Gastrocnemius medialis (tissue), 4 donors: ENCODE measurements around the gene CHRM4. TPM values are rescaled to one million over a fixed set of nuclear protein-coding genes. Genes with fewer than 3 reads are reported as not detected.

Source experiments
- ATAC-seq, 2 donors: fragments of 150-250 bp; one replicate each; pipeline ENCODE4 v1.9.1; 2016
- DNase-seq, 2 donors: peaks; one replicate each; pipeline ENCODE4 v3.0.0-alpha.2; 2019
- H3K27ac ChIP-seq, 4 donors: fragments of 200-600 bp; sonication (generic); 1 replicate in 1 of 4; 2 replicates in 3 of 4; pipeline ENCODE4 v1.5.1; 2016 to 2018; ENCODE audit warnings: mild to moderate bottlenecking in 2 of 4, moderate library complexity in 1 of 4
- H3K27me3 ChIP-seq, 3 donors: fragments of 200-600 bp; sonication (generic) in 2 of 3; 1 replicate in 1 of 3; 2 replicates in 2 of 3; pipeline versions ENCODE4 v1.5.1 to v1.6.0; 2016 to 2019; ENCODE audit warnings: mild to moderate bottlenecking in 1 of 3, moderate library complexity in 1 of 3
- H3K36me3 ChIP-seq, 2 donors: fragments of 200-600 bp; sonication (generic) in 1 of 2; one replicate each; pipeline ENCODE4 v1.5.1; 2017 to 2018
- H3K4me1 ChIP-seq, 2 donors: fragments of 200-600 bp; sonication (generic) in 1 of 2; one replicate each; pipeline ENCODE4 v1.5.1; 2016 to 2017; ENCODE audit warnings: mild to moderate bottlenecking in 2 of 2
- H3K4me3 ChIP-seq, 4 donors: fragments of 200-600 bp; sonication (generic) in 3 of 4; 1 replicate in 1 of 4; 2 replicates in 3 of 4; pipeline ENCODE4 v1.5.1; 2016 to 2019; ENCODE audit warnings: mild to moderate bottlenecking in 2 of 4
- H3K9me3 ChIP-seq, 3 donors: fragments of 200-600 bp; sonication (generic) in 2 of 3; 1 replicate in 1 of 3; 2 replicates in 2 of 3; pipeline ENCODE4 v1.5.1; 2016 to 2019
- POLR2A ChIP-seq, 2 donors: fragments of 450-650 bp; IDR thresholded peaks; one replicate each; pipeline ENCODE4 v1.6.1; 2017; ENCODE audit warnings: antibody characterized with exemption in 2 of 2, mild to moderate bottlenecking in 2 of 2, moderate library complexity in 2 of 2
- in situ Hi-C, 4 donors: fragments of 200-750 bp; cut with MboI; loops; one replicate each; pipeline versions ENCODE4 v1.15.0 to v1.8.0; 2017; ENCODE audit warnings: low sequenced_read_pairs in 4 of 4
- intact Hi-C: fragments of 100-400 bp; cut with DNase I; formaldehyde crosslinking; loops from one replicate; pipeline ENCODE4 v1.15.1; 2023; ENCODE audit warnings: low total_unique reads
- total RNA-seq, 4 donors: library from RNA; depleted of rRNA; stranded (reverse); fragments of >200 nt; gene quantifications; one replicate each; pipeline versions ENCODE4 v1.1.0 to v1.2.3, GENCODE V29; 2016
- TF ChIP-seq, protein P1 (sequence below), 5 experiments: fragments of 450-650 bp in 3 of 5; fragments of 200-600 bp in 2 of 5; sonication (generic) in 2 of 5; IDR thresholded peaks in 4 of 5; conservative IDR thresholded peaks in 1 of 5; 1 replicate in 4 of 5; 2 replicates in 1 of 5; pipeline ENCODE4 v1.5.1; 2016 to 2019; ENCODE audit warnings: antibody characterized with exemption in 5 of 5, mild to moderate bottlenecking in 3 of 5, moderate library complexity in 3 of 5

CHRM4 gene
- total RNA-seq, 4 donors from 2014 or later: not detected

DNA sequence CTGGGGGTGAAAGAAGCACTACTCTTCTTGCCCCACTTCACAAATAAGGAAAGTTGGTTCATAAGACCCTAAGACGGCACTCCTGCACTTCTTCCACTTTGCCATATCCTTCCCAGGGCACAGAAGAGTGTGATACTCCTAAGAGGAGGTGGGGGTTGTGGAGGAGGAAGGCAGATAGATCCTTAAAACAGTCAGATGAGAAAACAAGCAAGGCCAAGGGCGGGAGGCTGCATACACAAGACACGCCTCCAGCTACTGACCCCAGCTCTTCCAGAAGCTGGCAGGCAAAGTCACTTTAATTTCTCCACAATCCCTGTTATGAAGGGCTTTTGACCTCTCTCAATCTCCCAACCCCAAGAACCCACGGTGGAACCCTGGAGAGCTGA is 1.6 kb upstream of the CHRM4 start:
- TF ChIP-seq POLR2A (IDR thresholded peaks at IDR 0.05): no peak
- TF ChIP-seq, protein P1, sequence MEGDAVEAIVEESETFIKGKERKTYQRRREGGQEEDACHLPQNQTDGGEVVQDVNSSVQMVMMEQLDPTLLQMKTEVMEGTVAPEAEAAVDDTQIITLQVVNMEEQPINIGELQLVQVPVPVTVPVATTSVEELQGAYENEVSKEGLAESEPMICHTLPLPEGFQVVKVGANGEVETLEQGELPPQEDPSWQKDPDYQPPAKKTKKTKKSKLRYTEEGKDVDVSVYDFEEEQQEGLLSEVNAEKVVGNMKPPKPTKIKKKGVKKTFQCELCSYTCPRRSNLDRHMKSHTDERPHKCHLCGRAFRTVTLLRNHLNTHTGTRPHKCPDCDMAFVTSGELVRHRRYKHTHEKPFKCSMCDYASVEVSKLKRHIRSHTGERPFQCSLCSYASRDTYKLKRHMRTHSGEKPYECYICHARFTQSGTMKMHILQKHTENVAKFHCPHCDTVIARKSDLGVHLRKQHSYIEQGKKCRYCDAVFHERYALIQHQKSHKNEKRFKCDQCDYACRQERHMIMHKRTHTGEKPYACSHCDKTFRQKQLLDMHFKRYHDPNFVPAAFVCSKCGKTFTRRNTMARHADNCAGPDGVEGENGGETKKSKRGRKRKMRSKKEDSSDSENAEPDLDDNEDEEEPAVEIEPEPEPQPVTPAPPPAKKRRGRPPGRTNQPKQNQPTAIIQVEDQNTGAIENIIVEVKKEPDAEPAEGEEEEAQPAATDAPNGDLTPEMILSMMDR (IDR thresholded peaks at IDR 0.05 in 4 of 5, conservative IDR thresholded peaks at IDR 0.05 in 1 of 5): no peak
- H3K4me1 ChIP-seq: peaks cover 19 to 23% of the 10 kb centered on the region in 2 donors
- in situ Hi-C loops (loop anchor here in 2 of 4 donors (10.0 kb wide), 2 partner anchors 142 to 152 kb away; no protein-coding TSS in a partner anchor), intact Hi-C loops (loop anchor here (2.0 kb wide), 1 partner anchor 224 kb away; the partner anchor contains the start of genes ATG13 and HARBI1)
- no peak for DNase-seq
- H3K4me3 ChIP-seq: no peak overlapping the region
- peaks cover 0 to 16% of the 10 kb centered on the region in 2 donors for H3K36me3 ChIP-seq
- H3K9me3 ChIP-seq: no peaks in the 10 kb centered on the region
- ATAC-seq: no peak
- no peak overlapping the region for H3K27ac ChIP-seq
- H3K27me3 ChIP-seq: peaks cover 29 to 34% (median 33%) of the 10 kb centered on the region in 3 donors

DNA sequence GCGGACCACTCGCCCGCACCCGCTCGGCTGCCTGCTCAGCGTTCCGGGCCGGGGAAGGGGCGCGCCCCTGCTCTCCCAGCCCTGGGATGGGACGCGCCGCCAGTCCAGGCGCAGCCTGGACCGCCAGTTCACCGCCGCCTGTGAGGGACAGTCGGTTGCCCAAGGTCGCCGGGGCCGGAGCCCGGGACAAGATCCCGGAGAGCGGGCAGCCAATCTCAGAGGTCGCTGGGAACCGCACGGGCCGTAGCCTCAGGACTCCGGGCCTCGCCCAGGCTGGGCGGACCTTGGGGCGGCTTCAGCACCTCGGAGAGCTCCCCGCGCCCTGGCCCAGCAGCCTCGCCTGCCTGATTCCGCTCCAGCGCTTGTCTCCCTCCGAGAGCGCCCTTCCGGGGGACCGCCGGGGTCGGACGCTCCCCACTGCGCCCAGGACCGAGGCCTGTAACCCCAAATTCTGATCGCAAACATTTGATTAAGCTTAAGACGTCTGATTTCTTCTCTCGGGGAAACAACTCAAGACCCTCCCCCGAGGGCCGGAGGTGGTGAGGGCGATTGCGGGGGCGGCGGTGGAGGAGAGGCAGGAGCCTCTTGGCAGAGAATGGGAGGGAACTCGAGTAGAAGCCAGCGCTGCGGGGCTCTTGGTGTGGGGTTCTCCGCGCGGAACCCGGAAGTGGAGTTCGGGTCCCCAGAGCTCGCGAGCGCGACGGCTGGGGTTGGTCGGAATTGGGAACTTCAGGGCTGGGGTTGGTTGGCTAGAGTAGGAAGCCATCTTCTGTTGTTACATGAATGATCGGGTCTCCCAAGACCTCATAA is 1.1 kb upstream of the CHRM4 start:
- Histone ChIP-seq H3K4me3 (peak overlapping the region; percentile 23 to 47 (median 36)), H3K27me3 (peaks cover 35 to 36% (median 36%) of the 10 kb centered on the region in 3 donors), H3K9me3 (no peaks in the 10 kb centered on the region), H3K4me1 (peaks cover 19 to 23% of the 10 kb centered on the region in 2 donors), H3K36me3 (peaks cover 0 to 12% of the 10 kb centered on the region in 2 donors), H3K27ac (no peak overlapping the region)
- intact Hi-C loops (loop anchor here (2.0 kb wide), 1 partner anchor 224 kb away; the partner anchor contains the start of genes ATG13 and HARBI1), in situ Hi-C loops (loop anchor here in 2 of 4 donors (10.0 kb wide), 2 partner anchors 142 to 152 kb away; no protein-coding TSS in a partner anchor)
- DNase-seq (peak; percentile 54 to 78), ATAC-seq (peak; percentile 80 to 87)
- no peak for TF ChIP-seq POLR2A (IDR thresholded peaks at IDR 0.05)
- TF ChIP-seq, protein P1 (IDR thresholded peaks at IDR 0.05 in 4 of 5, conservative IDR thresholded peaks at IDR 0.05 in 1 of 5): no peak

DNA sequence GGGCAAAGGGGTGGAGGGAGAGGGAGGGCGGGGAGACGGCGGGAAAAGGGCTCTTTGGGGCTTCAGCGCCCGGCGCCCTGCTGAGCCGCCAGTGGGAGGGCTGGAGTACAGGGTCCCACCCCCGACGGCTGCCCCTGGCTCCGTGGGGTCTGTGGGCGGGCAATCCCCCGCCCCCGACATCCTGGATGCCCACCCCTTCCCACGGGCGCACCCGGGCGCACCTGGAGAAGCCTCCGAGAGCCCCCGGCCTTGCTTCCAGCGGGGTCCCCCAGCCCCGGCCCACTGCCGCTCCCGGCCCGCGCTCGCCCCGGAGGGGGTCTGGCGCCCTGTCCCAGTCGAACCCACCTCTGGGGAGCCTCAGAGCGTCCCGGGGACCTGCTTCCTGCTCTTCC is 394 bp downstream of the CHRM4 start:
- H3K4me3 ChIP-seq: no peak overlapping the region
- H3K36me3 ChIP-seq: no peaks in the 10 kb centered on the region
- ATAC-seq: no peak
- DNase-seq: no peak
- in situ Hi-C loops (loop anchor here in 2 of 4 donors (10.0 kb wide), 2 partner anchors 144 to 154 kb away; no protein-coding TSS in a partner anchor), intact Hi-C loops (no loop called here)
- H3K9me3 ChIP-seq: no peaks in the 10 kb centered on the region
- H3K4me1 ChIP-seq: peaks cover 19 to 23% of the 10 kb centered on the region in 2 donors
- H3K27me3 ChIP-seq: peaks cover 35 to 39% (median 37%) of the 10 kb centered on the region in 3 donors
- no peak for TF ChIP-seq POLR2A (IDR thresholded peaks at IDR 0.05)
- TF ChIP-seq, protein P1 (IDR thresholded peaks at IDR 0.05 in 4 of 5, conservative IDR thresholded peaks at IDR 0.05 in 1 of 5): no peak
- H3K27ac ChIP-seq: no peak overlapping the region

DNA sequence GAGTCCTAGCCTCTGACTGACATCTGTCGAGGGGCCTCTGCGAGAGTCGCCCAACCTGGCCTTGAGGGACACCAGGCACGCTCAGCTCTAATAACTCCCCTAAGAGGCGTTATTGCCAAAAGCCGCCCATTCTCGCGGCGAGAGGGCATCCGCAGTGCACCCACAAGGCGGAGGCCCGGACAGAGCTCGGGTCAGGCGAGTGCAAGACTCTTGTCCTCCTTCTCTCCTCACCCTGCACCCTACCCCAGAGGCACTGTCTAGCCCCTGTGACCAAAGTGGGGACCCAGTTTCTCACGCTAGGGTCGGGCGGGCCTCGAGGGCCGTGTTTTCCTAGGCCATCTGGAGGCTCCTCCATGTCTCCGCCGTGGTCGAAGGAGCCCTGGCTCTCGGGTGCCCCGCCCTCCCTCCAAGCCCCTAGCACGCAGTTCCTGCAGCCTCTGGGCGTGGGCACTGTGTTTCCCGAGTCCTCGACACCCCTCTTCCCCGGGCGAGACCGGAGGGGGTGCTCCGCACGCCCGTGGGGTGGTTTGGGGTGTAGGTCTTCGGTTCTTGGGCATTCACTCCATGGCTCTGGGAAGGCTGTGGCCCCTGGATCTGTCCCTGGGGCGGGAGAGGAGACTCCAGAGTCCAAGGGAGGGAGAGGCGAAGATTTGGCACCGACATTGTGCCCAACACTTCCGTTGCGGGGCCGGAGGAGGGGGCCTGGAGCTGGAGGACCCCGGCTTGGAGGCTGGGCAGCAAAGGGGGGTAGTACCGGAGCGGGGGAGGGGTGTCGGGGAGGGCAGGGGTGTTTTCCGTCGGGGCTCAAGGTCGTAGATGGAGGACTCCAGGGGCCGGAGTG is 1.0 kb downstream of the CHRM4 start:
- peaks cover 35 to 39% (median 37%) of the 10 kb centered on the region in 3 donors for H3K27me3 ChIP-seq
- H3K27ac ChIP-seq: no peak overlapping the region
- ATAC-seq (no peak), DNase-seq (no peak)
- in situ Hi-C loops: loop anchor here in 2 of 4 donors (10.0 kb wide), 2 partner anchors 144 to 154 kb away; no protein-coding TSS in a partner anchor
- H3K4me3 ChIP-seq: no peak overlapping the region
- TF ChIP-seq, protein P1 (IDR thresholded peaks at IDR 0.05 in 4 of 5, conservative IDR thresholded peaks at IDR 0.05 in 1 of 5): no peak
- TF ChIP-seq POLR2A (IDR thresholded peaks at IDR 0.05): no peak
- peaks cover 19 to 23% of the 10 kb centered on the region in 2 donors for H3K4me1 ChIP-seq
- no peaks in the 10 kb centered on the region for H3K9me3 ChIP-seq
- intact Hi-C loops: no loop called here
- no peaks in the 10 kb centered on the region for H3K36me3 ChIP-seq
